Measurements from ENCODE around the gene SFMBT1.
"Not testable (repeated sequence)": the region's sequence is repeated elsewhere in the genome, so short reads cannot be mapped to it uniquely, and the experiment has no call there.

Gene SFMBT1

GRCh38 chr3:53035825-53036619, 9.9 kb downstream of the SFMBT1 start:
- no peak for DNase-seq

- not testable (repeated sequence) for DNase-seq
These were observed 10.9 kb downstream of the SFMBT1 start for GRCh38 chr3:53035018-53035417.

GRCh38 chr3:53034411-53034810, 11.5 kb downstream of the SFMBT1 start:
- not testable (repeated sequence) for DNase-seq

GRCh38 chr3:53032609-53033008, 13.3 kb downstream of the SFMBT1 start:
- no peak for DNase-seq

- DNase-seq = no peak
These were observed 15.0 kb downstream of the SFMBT1 start for GRCh38 chr3:53030619-53031449.

GRCh38 chr3:53028641-53029040, 17.2 kb downstream of the SFMBT1 start:
- no peak for DNase-seq

- DNase-seq = no peak
These were observed 18.5 kb downstream of the SFMBT1 start for GRCh38 chr3:53027254-53027844.

- no peak for DNase-seq
These were observed 19.3 kb downstream of the SFMBT1 start for GRCh38 chr3:53026382-53027162.

GRCh38 chr3:53024315-53024714, 21.6 kb downstream of the SFMBT1 start:
- no peak for DNase-seq

- no peak for DNase-seq
These were observed 22.6 kb downstream of the SFMBT1 start for GRCh38 chr3:53023072-53023823.

- DNase-seq = no peak
These were observed 23.2 kb downstream of the SFMBT1 start for GRCh38 chr3:53022647-53023046.

- DNase-seq = no peak
These were observed 29.6 kb downstream of the SFMBT1 start for GRCh38 chr3:53016236-53016635.

GRCh38 chr3:53011324-53011723, 34.5 kb downstream of the SFMBT1 start:
- DNase-seq = no peak

- no peak for DNase-seq
These were observed 35.9 kb downstream of the SFMBT1 start for GRCh38 chr3:53009826-53010539.

GRCh38 chr3:53008932-53009331, 36.9 kb downstream of the SFMBT1 start:
- no peak for DNase-seq

- DNase-seq = no peak
These were observed 39.9 kb downstream of the SFMBT1 start for GRCh38 chr3:53005854-53006513.

GRCh38 chr3:53005338-53005737, 40.5 kb downstream of the SFMBT1 start:
- no peak for DNase-seq

- DNase-seq = no peak
These were observed 42.6 kb downstream of the SFMBT1 start for GRCh38 chr3:53003320-53003719.

GRCh38 chr3:52998771-52999513, 46.9 kb downstream of the SFMBT1 start:
- no peak for DNase-seq

GRCh38 chr3:52990637-52991036, 55.2 kb downstream of the SFMBT1 start:
- no peak for DNase-seq
